MV-4-11 (cell line): Measurements from ENCODE around the gene GALNT2.

ENCODE experiments used
- DNase-seq: peaks from one replicate; lab custom pipeline; 2025; lab: John Stamatoyannopoulos, UW

The GALNT2 gene

GRCh38 chr1:230072296-230072695 lies 5.3 kb downstream of the GALNT2 start:
- DNase-seq: no peak

- no peak for DNase-seq
Observed at GRCh38 chr1:230072866-230073265, 5.8 kb downstream of the GALNT2 start.

- no peak for DNase-seq
Observed at GRCh38 chr1:230073371-230074035, 6.5 kb downstream of the GALNT2 start.

GRCh38 chr1:230074270-230074669 lies 7.2 kb downstream of the GALNT2 start:
- DNase-seq: no peak

DNA sequence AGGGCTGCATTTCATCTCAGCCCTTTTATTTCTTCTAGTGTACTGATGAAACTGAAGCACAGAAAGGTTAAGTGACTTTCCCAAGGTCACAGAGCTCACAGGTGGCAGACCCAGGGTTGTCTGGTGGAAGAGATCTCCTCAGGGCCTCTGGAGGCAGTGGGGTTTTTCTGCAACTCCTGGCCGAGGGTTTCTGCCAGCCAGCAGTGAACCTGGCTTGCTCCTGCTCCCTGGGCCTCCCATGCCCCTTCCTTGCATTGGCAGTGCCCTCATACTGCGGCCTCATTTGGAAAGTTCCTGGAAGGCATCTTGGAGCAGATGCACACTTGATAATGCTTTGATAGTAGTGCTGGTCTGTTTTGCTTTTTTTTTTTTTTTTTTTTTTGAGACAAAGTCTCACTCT lies 7.7 kb downstream of the GALNT2 start:
- DNase-seq: no peak

- DNase-seq: no peak
Observed at GRCh38 chr1:230076121-230076520, 9.1 kb downstream of the GALNT2 start.

- no peak for DNase-seq
Observed at GRCh38 chr1:230077011-230077410, 10.0 kb downstream of the GALNT2 start.

- no peak for DNase-seq
Observed at GRCh38 chr1:230077436-230078213, 10.6 kb downstream of the GALNT2 start.

- DNase-seq: no peak
Observed at GRCh38 chr1:230079199-230080024, 12.4 kb downstream of the GALNT2 start.

- no peak for DNase-seq
Observed at GRCh38 chr1:230080822-230081221, 13.8 kb downstream of the GALNT2 start.

GRCh38 chr1:230081751-230082150 lies 14.7 kb downstream of the GALNT2 start:
- no peak for DNase-seq

DNA sequence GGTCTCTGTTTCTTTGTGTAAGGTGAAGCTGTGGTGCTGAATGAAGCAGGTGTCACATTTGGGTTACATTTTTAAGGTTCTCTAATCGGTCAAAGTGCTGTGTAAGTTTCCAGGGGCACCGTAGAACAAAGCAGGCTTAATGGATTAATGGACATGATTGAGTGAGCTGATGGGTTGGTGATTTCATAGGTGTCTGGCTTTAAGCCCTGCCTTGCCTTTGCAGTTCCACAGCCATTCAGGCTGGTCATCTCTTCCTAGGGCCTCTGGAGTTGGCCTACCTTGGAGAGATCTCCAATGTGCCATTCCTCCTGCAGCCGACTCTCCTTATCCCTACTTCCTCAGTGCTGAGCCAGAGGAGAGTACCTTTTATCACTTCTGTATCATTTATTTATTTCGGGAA lies 15.2 kb downstream of the GALNT2 start:
- DNase-seq: no peak

DNA sequence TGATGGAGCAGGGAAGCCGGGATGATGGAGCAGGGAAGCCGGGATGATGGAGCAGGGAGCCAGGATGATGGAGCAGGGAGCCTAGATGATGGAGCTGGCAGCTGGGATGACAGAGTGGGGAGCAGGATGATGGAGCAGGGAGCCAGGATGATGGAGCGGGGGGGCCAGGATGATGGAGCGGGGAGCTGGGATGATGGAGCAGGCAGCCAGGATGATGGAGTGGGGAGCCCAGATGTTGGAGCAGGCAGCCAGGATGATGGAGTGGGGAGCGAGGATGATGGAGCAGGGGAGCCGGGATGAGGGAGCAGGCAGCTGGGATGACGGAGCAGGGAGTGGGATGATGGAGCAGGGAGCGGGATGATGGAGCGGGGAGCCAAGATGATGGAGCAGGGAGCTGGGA lies 16.0 kb downstream of the GALNT2 start:
- DNase-seq: no peak

DNA sequence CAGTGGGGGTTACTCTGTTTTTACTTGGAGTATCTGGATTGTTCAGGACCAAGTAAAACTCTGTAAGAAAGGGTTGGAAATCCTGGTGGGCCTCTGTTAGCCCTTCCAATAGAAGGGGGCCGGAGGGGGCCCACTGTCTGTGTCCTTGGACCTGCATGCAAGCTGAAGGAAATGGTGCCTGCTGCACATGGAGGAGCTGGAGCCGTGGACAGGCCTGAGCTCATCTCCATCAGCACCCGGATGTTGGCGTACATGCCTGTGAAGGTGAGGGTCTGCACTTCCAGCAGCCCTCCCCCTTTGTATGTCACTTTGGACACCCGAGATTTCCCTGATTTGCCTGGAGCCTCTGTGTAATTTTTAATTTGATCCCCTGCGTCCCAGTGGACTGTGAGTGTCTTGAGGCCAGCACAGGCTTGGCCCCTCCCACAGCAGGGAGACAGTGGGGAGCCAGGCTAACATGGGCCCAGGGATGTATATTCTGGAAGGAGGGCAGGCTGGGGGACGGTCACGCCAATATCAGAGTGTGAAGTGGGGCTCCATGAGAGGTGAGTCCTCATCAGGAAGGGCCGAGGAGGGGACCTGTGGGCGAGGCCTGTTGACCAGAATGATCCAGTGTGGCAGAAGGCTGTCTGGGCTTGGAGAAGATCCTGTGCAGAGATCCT lies 16.8 kb downstream of the GALNT2 start:
- no peak for DNase-seq

DNA sequence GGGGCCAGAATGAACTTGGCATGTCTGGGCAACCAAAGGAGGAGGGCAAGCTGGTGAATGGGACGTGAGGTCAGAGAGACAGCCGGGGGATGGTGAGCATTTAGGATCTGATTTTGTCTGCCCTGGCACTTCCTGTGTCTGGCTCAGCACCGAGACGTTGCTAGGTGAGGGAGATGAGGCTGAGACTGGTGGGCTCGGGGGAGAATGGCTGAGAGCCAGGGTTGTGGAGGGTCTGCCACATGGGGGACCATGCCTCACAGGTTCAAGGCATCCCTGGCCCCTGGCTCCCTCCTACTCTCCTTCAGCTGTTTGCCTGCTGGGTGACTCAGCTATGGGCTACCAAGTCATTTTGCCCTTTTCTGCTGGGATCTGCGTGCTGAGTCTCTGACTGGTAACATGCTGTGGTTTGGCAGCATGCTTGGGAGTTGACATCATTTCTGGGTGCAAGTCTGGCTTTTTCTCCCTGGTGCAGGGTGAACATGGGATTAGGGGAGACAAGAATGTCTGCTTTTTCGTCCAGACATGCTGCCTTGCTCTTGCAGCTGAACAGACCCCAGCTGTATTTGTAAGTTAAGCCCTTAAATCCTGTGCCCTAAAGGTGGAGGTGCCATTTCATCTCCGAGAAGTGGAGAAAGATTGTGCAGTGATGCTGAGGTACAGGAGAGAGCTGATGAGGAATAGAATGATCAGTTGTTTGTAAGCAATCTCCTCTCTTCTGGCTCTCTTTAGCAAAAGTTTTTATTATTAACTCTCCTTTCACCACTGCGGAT lies 17.6 kb downstream of the GALNT2 start:
- peak; percentile 79 for DNase-seq

GRCh38 chr1:230085178-230085515 lies 18.1 kb downstream of the GALNT2 start:
- DNase-seq: no peak

GRCh38 chr1:230086151-230086550 lies 19.1 kb downstream of the GALNT2 start:
- DNase-seq: no peak

GRCh38 chr1:230087028-230087716 lies 20.1 kb downstream of the GALNT2 start:
- no peak for DNase-seq

- no peak for DNase-seq
Observed at GRCh38 chr1:230087717-230088105, 20.7 kb downstream of the GALNT2 start.

DNA sequence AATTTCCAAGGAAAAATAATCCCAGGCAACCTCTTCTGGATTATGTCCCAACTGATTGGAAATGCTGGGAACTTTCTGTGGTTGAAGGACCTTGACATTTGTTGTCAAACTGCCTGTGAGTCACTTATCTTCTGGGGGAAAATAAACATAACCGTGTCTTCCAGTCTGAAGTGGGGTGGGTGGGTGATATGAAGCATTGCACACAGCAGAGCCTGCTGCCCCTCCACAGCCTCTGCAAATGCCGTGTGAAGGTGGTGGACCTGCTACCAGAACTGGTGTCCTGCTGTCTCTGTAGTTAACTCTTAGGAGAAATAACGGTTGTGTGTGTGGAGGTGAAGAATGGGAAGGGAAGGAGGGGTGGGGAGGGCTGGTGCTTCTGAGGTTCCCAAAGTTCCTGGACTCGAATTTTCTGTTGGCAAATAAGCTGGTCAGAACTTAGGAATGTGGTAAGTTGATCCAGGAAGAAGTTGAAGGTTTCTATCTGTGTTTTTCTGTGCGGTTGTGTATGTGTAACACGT lies 23.2 kb downstream of the GALNT2 start:
- no peak for DNase-seq
